Mucosa of stomach (tissue), 1 donor: ENCODE results near the gene PDGFC.

Experiments used
- H3K27me3 ChIP-seq: one replicate; pipeline ENCODE4 v1.7.0; 2013; ENCODE audit warnings: mild to moderate bottlenecking, low read length; ENCODE audit not compliant: control insufficient read depth, insufficient read depth
- H3K36me3 ChIP-seq: one replicate; pipeline ENCODE4 v1.7.0; 2013; ENCODE audit warnings: low read length; ENCODE audit not compliant: control insufficient read depth, insufficient read depth
- H3K4me1 ChIP-seq: one replicate; pipeline ENCODE4 v1.7.0; 2013; ENCODE audit warnings: mild to moderate bottlenecking, low read length; ENCODE audit not compliant: control insufficient read depth, insufficient read depth
- H3K4me3 ChIP-seq: one replicate; pipeline ENCODE4 v1.7.0; 2013; ENCODE audit warnings: low read length
- H3K9ac ChIP-seq: one replicate; pipeline ENCODE4 v1.7.0; 2013; ENCODE audit warnings: mild to moderate bottlenecking, low read length, moderate library complexity
- H3K9me3 ChIP-seq: one replicate; pipeline ENCODE4 v1.7.0; 2013; ENCODE audit warnings: mild to moderate bottlenecking, low read length, moderate library complexity; ENCODE audit not compliant: control insufficient read depth
- donor health status: Pancreatic carcinoma.

PDGFC gene

GRCh38 chr4:156781852-156782251, 189.7 kb downstream of the PDGFC start:
- Histone ChIP-seq H3K9me3 (no peaks in the 10 kb centered on the region), H3K4me3 (no peak overlapping the region), H3K4me1 (no peaks in the 10 kb centered on the region), H3K36me3 (no peaks in the 10 kb centered on the region), H3K27me3 (no peaks in the 10 kb centered on the region), H3K9ac (no peak overlapping the region)

GRCh38 chr4:156779774-156780173, 191.8 kb downstream of the PDGFC start:
- Histone ChIP-seq H3K4me3 (no peak overlapping the region), H3K9me3 (no peaks in the 10 kb centered on the region), H3K36me3 (no peaks in the 10 kb centered on the region), H3K4me1 (no peaks in the 10 kb centered on the region), H3K27me3 (no peaks in the 10 kb centered on the region), H3K9ac (no peak overlapping the region)

- Histone ChIP-seq H3K4me1 (no peaks in the 10 kb centered on the region), H3K4me3 (no peak overlapping the region), H3K36me3 (no peaks in the 10 kb centered on the region), H3K9me3 (no peaks in the 10 kb centered on the region), H3K27me3 (no peaks in the 10 kb centered on the region), H3K9ac (no peak overlapping the region)
Observed at GRCh38 chr4:156779042-156779441, 192.6 kb downstream of the PDGFC start.

DNA sequence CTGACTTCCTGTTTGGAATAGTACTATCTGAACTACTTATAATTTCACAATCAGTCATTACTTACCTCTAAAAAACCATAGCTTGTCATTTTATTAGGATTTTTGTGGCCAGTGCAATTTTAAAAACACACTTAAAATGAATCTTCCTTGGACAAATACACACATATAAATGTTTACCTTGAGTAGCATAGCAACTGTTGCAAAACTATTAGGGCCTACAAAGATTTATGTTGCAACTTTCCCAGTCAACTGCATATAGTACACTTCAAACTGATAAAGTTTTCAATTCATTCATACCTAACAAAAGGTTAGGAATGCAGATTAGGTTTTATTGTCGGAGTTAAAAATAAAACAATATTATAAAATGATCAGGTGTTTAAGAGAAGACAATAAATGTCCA, 193.0 kb downstream of the PDGFC start:
- Histone ChIP-seq H3K4me3 (no peak overlapping the region), H3K9me3 (no peaks in the 10 kb centered on the region), H3K27me3 (no peaks in the 10 kb centered on the region), H3K36me3 (no peaks in the 10 kb centered on the region), H3K9ac (no peak overlapping the region), H3K4me1 (no peaks in the 10 kb centered on the region)

DNA sequence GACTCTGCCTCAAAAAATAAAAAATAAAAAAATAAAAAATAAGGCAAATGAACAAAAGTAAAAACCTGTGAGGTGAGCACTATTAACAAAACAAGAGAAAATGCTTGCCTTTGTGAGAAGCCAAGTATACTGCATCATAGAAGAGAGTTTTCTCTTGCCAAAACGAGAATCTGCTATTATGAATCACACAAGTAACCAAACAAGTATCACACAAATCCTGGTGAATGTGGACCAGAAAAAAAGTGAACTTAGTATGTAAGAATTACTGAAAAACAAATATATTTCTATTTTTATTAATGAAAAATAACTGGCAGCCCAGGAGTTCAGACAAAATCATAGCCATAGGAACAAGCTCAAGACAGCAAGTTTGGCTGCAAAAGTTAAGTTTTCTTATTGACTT, 193.5 kb downstream of the PDGFC start:
- Histone ChIP-seq H3K9ac (no peak overlapping the region), H3K4me3 (no peak overlapping the region), H3K4me1 (no peaks in the 10 kb centered on the region), H3K27me3 (no peaks in the 10 kb centered on the region), H3K36me3 (no peaks in the 10 kb centered on the region), H3K9me3 (no peaks in the 10 kb centered on the region)

- no peak overlapping the region for H3K9ac ChIP-seq
- H3K4me3 ChIP-seq = no peak overlapping the region
- no peaks in the 10 kb centered on the region for H3K27me3 ChIP-seq
- peaks cover 6% of the 10 kb centered on the region for H3K4me1 ChIP-seq
- no peaks in the 10 kb centered on the region for H3K36me3 ChIP-seq
- H3K9me3 ChIP-seq = no peaks in the 10 kb centered on the region
Observed at GRCh38 chr4:156775813-156776212, 195.8 kb downstream of the PDGFC start.

GRCh38 chr4:156774422-156774821, 197.2 kb downstream of the PDGFC start:
- Histone ChIP-seq H3K9me3 (no peaks in the 10 kb centered on the region), H3K4me1 (peaks cover 8% of the 10 kb centered on the region)

GRCh38 chr4:156773648-156774357, 197.8 kb downstream of the PDGFC start:
- H3K9me3 ChIP-seq = no peaks in the 10 kb centered on the region
- H3K9ac ChIP-seq = no peak overlapping the region
- no peaks in the 10 kb centered on the region for H3K27me3 ChIP-seq
- no peaks in the 10 kb centered on the region for H3K36me3 ChIP-seq
- H3K4me3 ChIP-seq = no peak overlapping the region
- peaks cover 8% of the 10 kb centered on the region for H3K4me1 ChIP-seq

More at GRCh38 chr4:156774422-156774821, 197.2 kb downstream of the PDGFC start:
- no peak overlapping the region for H3K9ac ChIP-seq
- H3K36me3 ChIP-seq = no peaks in the 10 kb centered on the region
- H3K4me3 ChIP-seq = no peak overlapping the region
- no peaks in the 10 kb centered on the region for H3K27me3 ChIP-seq

- no peak overlapping the region for H3K9ac ChIP-seq
Observed at GRCh38 chr4:156771171-156771837, 200.3 kb downstream of the PDGFC start.

GRCh38 chr4:156770140-156770539, 201.5 kb downstream of the PDGFC start:
- H3K27me3 ChIP-seq = no peaks in the 10 kb centered on the region
- H3K4me3 ChIP-seq = no peak overlapping the region
- no peaks in the 10 kb centered on the region for H3K36me3 ChIP-seq
- H3K4me1 ChIP-seq = peaks cover 8% of the 10 kb centered on the region
- H3K9ac ChIP-seq = no peak overlapping the region
- no peaks in the 10 kb centered on the region for H3K9me3 ChIP-seq

More at GRCh38 chr4:156771171-156771837, 200.3 kb downstream of the PDGFC start:
- Histone ChIP-seq H3K4me1 (peaks cover 8% of the 10 kb centered on the region), H3K36me3 (no peaks in the 10 kb centered on the region), H3K4me3 (no peak overlapping the region), H3K27me3 (no peaks in the 10 kb centered on the region), H3K9me3 (no peaks in the 10 kb centered on the region)

GRCh38 chr4:156767911-156768415, 203.6 kb downstream of the PDGFC start:
- Histone ChIP-seq H3K36me3 (no peaks in the 10 kb centered on the region), H3K27me3 (no peaks in the 10 kb centered on the region), H3K4me1 (peaks cover 8% of the 10 kb centered on the region), H3K9ac (no peak overlapping the region), H3K9me3 (no peaks in the 10 kb centered on the region), H3K4me3 (no peak overlapping the region)

GRCh38 chr4:156766846-156767245, 204.8 kb downstream of the PDGFC start:
- Histone ChIP-seq H3K9me3 (no peaks in the 10 kb centered on the region), H3K4me3 (no peak overlapping the region), H3K27me3 (no peaks in the 10 kb centered on the region), H3K4me1 (peaks cover 8% of the 10 kb centered on the region), H3K9ac (no peak overlapping the region), H3K36me3 (no peaks in the 10 kb centered on the region)
